Neural progenitor cell (in vitro differentiated cells): ENCODE data around the gene F13B. TPM values are rescaled to one million over a fixed set of nuclear protein-coding genes. Genes with fewer than 3 reads are reported as not detected.

Experiments used
- DNase-seq: peaks from one replicate; pipeline ENCODE4 v3.0.0-alpha.2; 2016; ENCODE audit warnings: low spot score
- H2AFZ ChIP-seq: fragments of 200-600 bp; sonication (generic); replicated peaks from 2 replicates; pipeline ENCODE4 v1.6.1; 2016; ENCODE audit warnings: antibody characterized with exemption
- H3F3A ChIP-seq: fragments of 200-600 bp; sonication (generic); 2 replicates; pipeline ENCODE4 v1.6.1; 2016; ENCODE audit warnings: antibody characterized with exemption, low read depth
- H3K27ac ChIP-seq: fragments of 200-600 bp; sonication (generic); 2 replicates; pipeline ENCODE4 v1.5.1; 2016; ENCODE audit warnings: mild to moderate bottlenecking
- H3K27me3 ChIP-seq: fragments of 200-600 bp; sonication (generic); 2 replicates; pipeline ENCODE4 v1.6.1; 2016; ENCODE audit warnings: mild to moderate bottlenecking, moderate library complexity
- H3K36me3 ChIP-seq: fragments of 200-600 bp; sonication (generic); 2 replicates; pipeline ENCODE4 v1.5.1; 2016
- H3K4me1 ChIP-seq: fragments of 200-600 bp; sonication (generic); 2 replicates; pipeline ENCODE4 v1.6.1; 2016; ENCODE audit warnings: mixed run types
- H3K4me2 ChIP-seq: fragments of 200-600 bp; sonication (generic); 2 replicates; pipeline ENCODE4 v1.6.1; 2016
- H3K4me3 ChIP-seq: fragments of 200-600 bp; sonication (generic); 2 replicates; pipeline ENCODE4 v1.5.1; 2016
- H3K79me2 ChIP-seq: fragments of 200-600 bp; sonication (generic); 2 replicates; pipeline ENCODE4 v1.6.1; 2016; ENCODE audit warnings: low read depth
- H3K9ac ChIP-seq: fragments of 200-600 bp; sonication (generic); 2 replicates; pipeline ENCODE4 v1.6.1; 2016
- H3K9me3 ChIP-seq: fragments of 200-600 bp; sonication (generic); 2 replicates; pipeline ENCODE4 v1.5.1; 2016; ENCODE audit warnings: low read depth
- H4K20me1 ChIP-seq: fragments of 200-600 bp; sonication (generic); 2 replicates; pipeline ENCODE4 v1.6.1; 2016; ENCODE audit warnings: low read depth
- H3K27ac Mint-ChIP-seq: 3 replicates; pipeline ENCODE4 v1.8.0; 2021; ENCODE audit warnings: mixed read lengths
- H3K27me3 Mint-ChIP-seq: 2 replicates; pipeline ENCODE4 v1.8.0; 2022; ENCODE audit warnings: low read depth, mild to moderate bottlenecking, inconsistent platforms, moderate library complexity, mixed read lengths; ENCODE audit not compliant: insufficient read depth
- H3K36me3 Mint-ChIP-seq: 3 replicates; pipeline ENCODE4 v1.8.0; 2021; ENCODE audit warnings: mixed read lengths
- H3K4me1 Mint-ChIP-seq: 3 replicates; pipeline ENCODE4 v1.8.0; 2021; ENCODE audit warnings: mixed read lengths
- H3K4me3 Mint-ChIP-seq: 3 replicates; pipeline ENCODE4 v1.8.0; 2021; ENCODE audit warnings: mild to moderate bottlenecking, moderate library complexity, mixed read lengths
- H3K9me3 Mint-ChIP-seq: 3 replicates; pipeline ENCODE4 v1.8.0; 2020; ENCODE audit warnings: mixed read lengths
- CTCF ChIP-seq: fragments of 200-600 bp; sonication (generic); IDR thresholded peaks from 2 replicates; pipeline ENCODE4 v1.5.1; 2017; ENCODE audit warnings: antibody characterized with exemption, mild to moderate bottlenecking
- EZH2 ChIP-seq: fragments of 200-600 bp; sonication (generic); IDR thresholded peaks from 2 replicates; pipeline ENCODE4 v1.6.1; 2017; ENCODE audit warnings: antibody characterized with exemption, mild to moderate bottlenecking, moderate library complexity
- EZH2phosphoT487 ChIP-seq: fragments of 200-600 bp; sonication (generic); IDR thresholded peaks from 2 replicates; pipeline ENCODE4 v1.6.1; 2017; ENCODE audit warnings: antibody characterized with exemption
- total RNA-seq: library from RNA; depleted of rRNA; stranded (reverse); fragments of >200 nt; gene quantifications from 2 replicates; pipeline ENCODE4 v1.2.3, GENCODE V29; 2015; ENCODE audit warnings: low replicate concordance

F13B gene
- total RNA-seq, 1 donor from 2014 or later, result not detected

- Histone ChIP-seq H3K9me3 (no peaks in the 10 kb centered on the region), H3K4me1 (no peaks in the 10 kb centered on the region), H3K9ac (no peak overlapping the region), H3K79me2 (no peaks in the 10 kb centered on the region), H4K20me1 (no peaks in the 10 kb centered on the region), H3K36me3 (peaks cover 35% of the 10 kb centered on the region), H3K4me3 (no peak overlapping the region), H2AFZ (no peak overlapping the region), H3K27ac (no peak overlapping the region), H3F3A (no peaks in the 10 kb centered on the region), H3K4me2 (no peak overlapping the region), H3K27me3 (no peaks in the 10 kb centered on the region)
- H3K4me1 Mint-ChIP-seq, result no peaks in the 10 kb centered on the region
- H3K27ac Mint-ChIP-seq, result no peak overlapping the region
- no peak overlapping the region for H3K4me3 Mint-ChIP-seq
- no peak for TF ChIP-seq EZH2
- TF ChIP-seq CTCF, result no peak
- no peak for TF ChIP-seq EZH2phosphoT487
- peaks cover 49% of the 10 kb centered on the region for H3K36me3 Mint-ChIP-seq
- peaks cover 36% of the 10 kb centered on the region for H3K9me3 Mint-ChIP-seq
- DNase-seq, result no peak
- no peaks in the 10 kb centered on the region for H3K27me3 Mint-ChIP-seq
Measured at GRCh38 chr1:197080323-197080722, 13.3 kb upstream of the F13B start.

GRCh38 chr1:197076585-197076984, 9.5 kb upstream of the F13B start:
- no peaks in the 10 kb centered on the region for H3K9me3 ChIP-seq
- no peaks in the 10 kb centered on the region for H3K4me1 ChIP-seq
- H3K9me3 Mint-ChIP-seq, result peaks cover 17% of the 10 kb centered on the region
- no peak overlapping the region for H3K9ac ChIP-seq
- H3K27me3 ChIP-seq, result no peaks in the 10 kb centered on the region
- no peaks in the 10 kb centered on the region for H4K20me1 ChIP-seq
- H3K4me1 Mint-ChIP-seq, result no peaks in the 10 kb centered on the region
- H3K36me3 ChIP-seq, result no peaks in the 10 kb centered on the region
- no peak overlapping the region for H3K27ac Mint-ChIP-seq
- H3K4me3 Mint-ChIP-seq, result no peak overlapping the region
- H3K4me2 ChIP-seq, result no peak overlapping the region
- TF ChIP-seq CTCF (no peak), EZH2 (no peak), EZH2phosphoT487 (no peak)
- H3K27ac ChIP-seq, result no peak overlapping the region
- peaks cover 13% of the 10 kb centered on the region for H3K36me3 Mint-ChIP-seq
- no peak overlapping the region for H2AFZ ChIP-seq
- no peak for DNase-seq
- H3K79me2 ChIP-seq, result no peaks in the 10 kb centered on the region
- no peak overlapping the region for H3K4me3 ChIP-seq
- H3K27me3 Mint-ChIP-seq, result no peaks in the 10 kb centered on the region
- no peaks in the 10 kb centered on the region for H3F3A ChIP-seq

GRCh38 chr1:197073978-197074377, 6.9 kb upstream of the F13B start:
- no peaks in the 10 kb centered on the region for H3K4me1 Mint-ChIP-seq
- peaks cover 2% of the 10 kb centered on the region for H3K9me3 Mint-ChIP-seq
- no peak overlapping the region for H3K27ac ChIP-seq
- H3K27ac Mint-ChIP-seq, result no peak overlapping the region
- no peaks in the 10 kb centered on the region for H3K27me3 ChIP-seq
- no peak overlapping the region for H3K4me3 ChIP-seq
- H3F3A ChIP-seq, result no peaks in the 10 kb centered on the region
- no peaks in the 10 kb centered on the region for H4K20me1 ChIP-seq
- no peak overlapping the region for H2AFZ ChIP-seq
- H3K4me3 Mint-ChIP-seq, result no peak overlapping the region
- no peak overlapping the region for H3K9ac ChIP-seq
- H3K79me2 ChIP-seq, result no peaks in the 10 kb centered on the region
- TF ChIP-seq EZH2, result no peak
- TF ChIP-seq EZH2phosphoT487, result no peak
- TF ChIP-seq CTCF, result no peak
- H3K4me1 ChIP-seq, result no peaks in the 10 kb centered on the region
- H3K36me3 ChIP-seq, result no peaks in the 10 kb centered on the region
- DNase-seq, result no peak
- H3K4me2 ChIP-seq, result no peak overlapping the region
- H3K9me3 ChIP-seq, result no peaks in the 10 kb centered on the region
- H3K36me3 Mint-ChIP-seq, result no peaks in the 10 kb centered on the region
- no peaks in the 10 kb centered on the region for H3K27me3 Mint-ChIP-seq

GRCh38 chr1:197067457-197067818, 378 bp upstream of the F13B start:
- no peaks in the 10 kb centered on the region for H3K9me3 ChIP-seq
- TF ChIP-seq EZH2 (no peak), CTCF (no peak), EZH2phosphoT487 (no peak)
- H3K9me3 Mint-ChIP-seq, result peaks cover 5% of the 10 kb centered on the region

More at GRCh38 chr1:197067457-197067818, 378 bp upstream of the F13B start:
- Histone ChIP-seq H3K4me1 (no peaks in the 10 kb centered on the region), H3K79me2 (no peaks in the 10 kb centered on the region), H3F3A (no peaks in the 10 kb centered on the region), H3K4me3 (no peak overlapping the region), H3K27ac (no peak overlapping the region), H4K20me1 (no peaks in the 10 kb centered on the region), H3K36me3 (no peaks in the 10 kb centered on the region), H3K4me2 (no peak overlapping the region), H2AFZ (no peak overlapping the region), H3K27me3 (no peaks in the 10 kb centered on the region), H3K9ac (no peak overlapping the region)
- no peak overlapping the region for H3K27ac Mint-ChIP-seq
- no peak for DNase-seq
- no peaks in the 10 kb centered on the region for H3K27me3 Mint-ChIP-seq
- H3K4me1 Mint-ChIP-seq, result no peaks in the 10 kb centered on the region
- H3K36me3 Mint-ChIP-seq, result no peaks in the 10 kb centered on the region
- H3K4me3 Mint-ChIP-seq, result no peak overlapping the region
